ENCODE data around the gene CD22.

DNA sequence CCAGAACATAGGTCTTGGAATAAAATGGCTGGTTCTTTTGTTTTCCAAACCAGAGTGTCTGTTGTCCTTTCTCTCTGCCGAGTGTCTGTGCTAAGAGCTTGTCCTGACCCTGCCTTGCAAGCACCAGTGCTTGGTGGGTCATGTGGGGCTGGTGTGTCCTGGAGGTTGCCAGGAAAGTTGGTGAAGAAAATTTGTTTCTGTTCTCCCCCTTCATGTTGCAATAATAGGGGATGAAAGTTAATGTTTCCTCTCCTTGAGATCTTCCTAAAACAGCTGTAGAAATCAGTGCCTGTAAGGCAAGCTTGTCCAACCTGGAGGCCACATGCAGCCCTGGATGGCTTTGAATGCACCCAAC lies 43.9 kb upstream of the CD22 start:
- TF ChIP-seq, protein P1, sequence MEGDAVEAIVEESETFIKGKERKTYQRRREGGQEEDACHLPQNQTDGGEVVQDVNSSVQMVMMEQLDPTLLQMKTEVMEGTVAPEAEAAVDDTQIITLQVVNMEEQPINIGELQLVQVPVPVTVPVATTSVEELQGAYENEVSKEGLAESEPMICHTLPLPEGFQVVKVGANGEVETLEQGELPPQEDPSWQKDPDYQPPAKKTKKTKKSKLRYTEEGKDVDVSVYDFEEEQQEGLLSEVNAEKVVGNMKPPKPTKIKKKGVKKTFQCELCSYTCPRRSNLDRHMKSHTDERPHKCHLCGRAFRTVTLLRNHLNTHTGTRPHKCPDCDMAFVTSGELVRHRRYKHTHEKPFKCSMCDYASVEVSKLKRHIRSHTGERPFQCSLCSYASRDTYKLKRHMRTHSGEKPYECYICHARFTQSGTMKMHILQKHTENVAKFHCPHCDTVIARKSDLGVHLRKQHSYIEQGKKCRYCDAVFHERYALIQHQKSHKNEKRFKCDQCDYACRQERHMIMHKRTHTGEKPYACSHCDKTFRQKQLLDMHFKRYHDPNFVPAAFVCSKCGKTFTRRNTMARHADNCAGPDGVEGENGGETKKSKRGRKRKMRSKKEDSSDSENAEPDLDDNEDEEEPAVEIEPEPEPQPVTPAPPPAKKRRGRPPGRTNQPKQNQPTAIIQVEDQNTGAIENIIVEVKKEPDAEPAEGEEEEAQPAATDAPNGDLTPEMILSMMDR (IDR thresholded peaks at IDR 0.05): no peak
- TF ChIP-seq EZH2 (IDR thresholded peaks at IDR 0.05; ENCODE audit: borderline replicate concordance, insufficient read depth, low read depth, low read length, poor library complexity, severe bottlenecking): no peak
